ENCODE results near the gene BRICD5. TPM values are rescaled to one million over a fixed set of nuclear protein-coding genes. Genes with fewer than 3 reads are reported as not detected.

Gene BRICD5
- total and polyA plus RNA-seq, 2 of the 13 experiments (the other 11 are each of a cell fraction or from before 2014, with no cell fraction given) = 1.6 to 5.8 TPM

DNA sequence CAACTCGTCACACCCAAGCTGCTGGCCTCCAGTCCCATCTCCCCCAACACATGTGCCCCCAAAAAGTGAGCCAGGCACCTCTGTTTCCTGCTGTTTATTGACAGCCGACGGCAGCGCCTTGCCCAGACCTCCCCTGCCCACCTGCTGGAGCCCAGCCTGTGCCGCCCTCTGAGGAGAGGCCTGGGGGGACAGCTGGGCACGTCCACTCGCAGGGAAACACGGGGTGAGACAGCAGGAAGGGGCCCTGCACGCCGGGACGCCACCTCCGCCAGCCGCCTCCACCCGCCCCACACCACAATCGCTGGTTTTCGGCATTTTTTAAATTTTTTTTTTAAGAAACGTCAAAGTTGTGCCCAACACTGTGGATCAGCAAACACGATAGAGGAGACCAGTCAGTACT, 33.6 kb downstream of the BRICD5 start:
- Histone ChIP-seq H3K36me3 (replicated peaks in 1 of 2; ENCODE audit: control insufficient read depth in 1 of 2, insufficient read depth in 2 of 2, low read length in 2 of 2) (peaks cover 7 to 26% of the 10 kb centered on the region in 2 experiments; a peak in 2 of 5 replicates), H2AFZ (ENCODE audit: low read length) (no peak overlapping the region), H3K4me1 (ENCODE audit: insufficient read depth, low read length) (peaks cover 6% of the 10 kb centered on the region), H3K79me2 (ENCODE audit: insufficient read depth, low read length) (no peaks in the 10 kb centered on the region), H3K9me3 (ENCODE audit: low read length) (no peaks in the 10 kb centered on the region), H4K20me1 (ENCODE audit: insufficient read depth, low read length) (no peaks in the 10 kb centered on the region), H3K4me2 (ENCODE audit: low read depth, low read length) (no peak overlapping the region), H3K27me3 (ENCODE audit: control insufficient read depth in 1 of 2, insufficient read depth in 2 of 2, low read length in 2 of 2) (no peaks in the 10 kb centered on the region), H3K9ac (ENCODE audit: insufficient read depth, low read depth, low read length) (no peak overlapping the region), H3K27ac (ENCODE audit: extremely low read length, insufficient read depth, low read length) (no peak overlapping the region), H3K4me3 (replicated peaks in 1 of 3; ENCODE audit: insufficient read depth in 1 of 3, low read depth in 2 of 3, low read length in 3 of 3) (no peak overlapping the region)
- DNase-seq (ENCODE audit: low spot score) (no peak), FAIRE-seq (no peak), ATAC-seq (no peak)
- BruUV-seq (replicated peaks) = no TSS peak
- intact Hi-C loops (cut with micrococcal nuclease; ENCODE audit: unreplicated experiment) = no loop called here
- POLR2A ChIA-PET = interaction anchor here (1.1 to 1.7 kb wide), 2 partner anchors 19 to 22 kb away, joined by 3 to 5 read pairs; partner anchors contain the start of gene TRAF7
- in situ Hi-C loops (cut with HindIII; ENCODE audit: extremely low pct_ligation_motif_present, low pct_unique_long_range_greater_than_20kb) = no loop called here
- CTCF ChIA-PET (ENCODE audit: low intra/inter-chr PET ratio, low total read pairs) = no interaction called here
- 0 out of 2 replicates have a peak, but pooled peaks have one; percentile 21 for TF ChIP-seq POLR2G (IDR thresholded peaks at IDR 0.05; ENCODE audit: low read depth, low read length)
- TF ChIP-seq PITX1 (CRISPR knock-in tag; IDR thresholded peaks at IDR 0.05) = no peak
- 96% methylated on average over 13 of the region's 18 CpGs for WGBS (ENCODE audit: low lambda C conversion rate)

DNA sequence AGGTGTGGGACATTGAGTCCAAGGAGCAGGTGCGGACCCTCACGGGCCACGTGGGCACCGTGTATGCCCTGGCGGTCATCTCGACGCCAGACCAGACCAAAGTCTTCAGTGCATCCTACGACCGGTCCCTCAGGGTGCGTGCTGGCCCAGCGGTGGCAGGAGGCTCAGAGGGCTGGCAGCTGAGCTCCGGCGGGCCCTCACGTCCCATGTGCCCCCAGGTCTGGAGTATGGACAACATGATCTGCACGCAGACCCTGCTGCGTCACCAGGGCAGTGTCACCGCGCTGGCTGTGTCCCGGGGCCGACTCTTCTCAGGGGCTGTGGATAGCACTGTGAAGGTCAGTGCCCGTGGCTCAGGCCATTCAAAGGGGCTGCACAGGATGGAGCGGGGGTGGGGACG, 34.6 kb downstream of the BRICD5 start:
- Histone ChIP-seq H4K20me1 (ENCODE audit: insufficient read depth, low read length) (no peaks in the 10 kb centered on the region), H3K27ac (ENCODE audit: extremely low read length, insufficient read depth, low read length) (no peak overlapping the region), H3K79me2 (ENCODE audit: insufficient read depth, low read length) (no peaks in the 10 kb centered on the region), H3K4me1 (ENCODE audit: insufficient read depth, low read length) (no peaks in the 10 kb centered on the region; the same call in 1 of the 2 replicates), H3K9me3 (ENCODE audit: low read length) (no peaks in the 10 kb centered on the region), H3K9ac (ENCODE audit: insufficient read depth, low read depth, low read length) (no peak overlapping the region), H3K4me2 (ENCODE audit: low read depth, low read length) (no peak overlapping the region), H2AFZ (ENCODE audit: low read length) (no peak overlapping the region), H3K4me3 (replicated peaks in 1 of 3; ENCODE audit: insufficient read depth in 1 of 3, low read depth in 2 of 3, low read length in 3 of 3) (no peak overlapping the region), H3K36me3 (replicated peaks in 1 of 2; ENCODE audit: control insufficient read depth in 1 of 2, insufficient read depth in 2 of 2, low read length in 2 of 2) (peaks cover 10 to 26% of the 10 kb centered on the region in 2 experiments; a peak in 2 of 5 replicates), H3K27me3 (ENCODE audit: control insufficient read depth in 1 of 2, insufficient read depth in 2 of 2, low read length in 2 of 2) (no peaks in the 10 kb centered on the region)
- in situ Hi-C loops (cut with HindIII; ENCODE audit: extremely low pct_ligation_motif_present, low pct_unique_long_range_greater_than_20kb) (no loop called here), intact Hi-C loops (cut with micrococcal nuclease; ENCODE audit: unreplicated experiment) (no loop called here)
- ChIA-PET CTCF (ENCODE audit: low intra/inter-chr PET ratio, low total read pairs) (no interaction called here), POLR2A (no interaction called here)
- WGBS (ENCODE audit: low lambda C conversion rate) = 99% methylated on average over 16 of the region's 23 CpGs
- BruUV-seq (replicated peaks) = no TSS peak
- FAIRE-seq (no peak), ATAC-seq (no peak), DNase-seq (ENCODE audit: low spot score) (no peak)
- TF ChIP-seq RFX5 (IDR thresholded peaks at IDR 0.05; ENCODE audit: low read depth, low read length) (no peak), POGZ (CRISPR knock-in tag; IDR thresholded peaks at IDR 0.05) (no peak), ONECUT2 (CRISPR knock-in tag; IDR thresholded peaks at IDR 0.05) (no peak), KMT2B (CRISPR knock-in tag; IDR thresholded peaks at IDR 0.05) (no peak), ZNF784 (CRISPR knock-in tag; IDR thresholded peaks at IDR 0.05; ENCODE audit: borderline replicate concordance) (no peak), ATF1 (CRISPR knock-in tag; IDR thresholded peaks at IDR 0.05) (no peak), ZNF530 (CRISPR knock-in tag; IDR thresholded peaks at IDR 0.05; ENCODE audit: low read depth) (no peak), ATF7 (IDR thresholded peaks at IDR 0.05) (no peak), ATF7 (CRISPR knock-in tag; IDR thresholded peaks at IDR 0.05) (no peak), TEAD2 (CRISPR knock-in tag; IDR thresholded peaks at IDR 0.05) (no peak), HNF4G (IDR thresholded peaks at IDR 0.05; ENCODE audit: borderline replicate concordance, low read depth, low read length) (no peak), HNF4G (CRISPR knock-in tag; IDR thresholded peaks at IDR 0.05; ENCODE audit: borderline replicate concordance, low read depth) (no peak), ATAD3A (CRISPR knock-in tag; IDR thresholded peaks at IDR 0.05) (no peak), PCBP1 (IDR thresholded peaks at IDR 0.05; ENCODE audit: borderline replicate concordance, low read depth, low read length) (no peak)
- TF ChIP-seq, protein P1, sequence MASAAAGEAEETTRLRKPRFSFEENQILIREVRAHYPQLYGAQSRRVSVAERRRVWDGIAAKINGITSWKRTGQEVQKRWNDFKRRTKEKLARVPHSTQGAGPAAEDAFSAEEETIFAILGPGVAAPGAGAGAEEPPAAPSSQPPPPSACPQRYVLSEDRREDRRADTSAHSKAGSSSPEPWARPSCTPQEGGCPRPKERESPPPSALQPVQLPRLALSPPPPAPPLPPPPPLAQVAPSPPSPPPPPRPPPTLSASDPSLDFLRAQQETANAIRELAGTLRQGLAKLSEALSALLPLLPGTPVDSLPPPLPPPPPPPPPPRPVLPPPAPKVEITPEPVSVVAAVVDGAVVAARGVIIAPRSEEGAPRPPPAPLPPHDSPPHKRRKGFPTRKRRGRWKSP (CRISPR knock-in tag; IDR thresholded peaks at IDR 0.05) = no peak
- TF ChIP-seq, protein P2, sequence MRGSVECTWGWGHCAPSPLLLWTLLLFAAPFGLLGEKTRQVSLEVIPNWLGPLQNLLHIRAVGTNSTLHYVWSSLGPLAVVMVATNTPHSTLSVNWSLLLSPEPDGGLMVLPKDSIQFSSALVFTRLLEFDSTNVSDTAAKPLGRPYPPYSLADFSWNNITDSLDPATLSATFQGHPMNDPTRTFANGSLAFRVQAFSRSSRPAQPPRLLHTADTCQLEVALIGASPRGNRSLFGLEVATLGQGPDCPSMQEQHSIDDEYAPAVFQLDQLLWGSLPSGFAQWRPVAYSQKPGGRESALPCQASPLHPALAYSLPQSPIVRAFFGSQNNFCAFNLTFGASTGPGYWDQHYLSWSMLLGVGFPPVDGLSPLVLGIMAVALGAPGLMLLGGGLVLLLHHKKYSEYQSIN (CRISPR knock-in tag; IDR thresholded peaks at IDR 0.05; ENCODE audit: borderline replicate concordance) = no peak
